Measurements from ENCODE around the gene KLK10.

DNA sequence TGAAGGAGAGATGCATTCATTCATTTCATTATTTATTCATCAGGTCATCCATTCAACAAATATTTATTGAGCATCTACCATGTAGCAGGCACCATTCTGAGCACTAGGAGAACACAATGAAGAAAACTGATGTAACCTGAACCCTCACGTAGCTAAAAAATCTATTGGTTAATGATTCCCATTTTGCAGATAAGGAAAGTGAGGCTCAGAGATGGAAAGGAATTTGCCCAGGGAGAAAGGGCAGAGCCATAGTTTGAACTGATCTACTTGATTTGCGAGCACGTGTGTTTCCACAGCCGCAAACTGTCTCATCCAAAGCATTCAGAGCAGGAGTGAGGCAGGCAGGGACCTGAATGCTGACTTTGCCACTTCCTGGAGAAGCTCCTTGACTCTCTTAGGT lies 20.8 kb downstream of the KLK10 start:
- no peak for TF ChIP-seq POLR2A (IDR thresholded peaks at IDR 0.05; ENCODE audit: borderline replicate concordance, extremely low read depth, insufficient read depth, insufficient read length)
- TF ChIP-seq, protein P1, sequence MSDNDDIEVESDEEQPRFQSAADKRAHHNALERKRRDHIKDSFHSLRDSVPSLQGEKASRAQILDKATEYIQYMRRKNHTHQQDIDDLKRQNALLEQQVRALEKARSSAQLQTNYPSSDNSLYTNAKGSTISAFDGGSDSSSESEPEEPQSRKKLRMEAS (IDR thresholded peaks at IDR 0.05) = no peak
- TF ChIP-seq, protein P2, sequence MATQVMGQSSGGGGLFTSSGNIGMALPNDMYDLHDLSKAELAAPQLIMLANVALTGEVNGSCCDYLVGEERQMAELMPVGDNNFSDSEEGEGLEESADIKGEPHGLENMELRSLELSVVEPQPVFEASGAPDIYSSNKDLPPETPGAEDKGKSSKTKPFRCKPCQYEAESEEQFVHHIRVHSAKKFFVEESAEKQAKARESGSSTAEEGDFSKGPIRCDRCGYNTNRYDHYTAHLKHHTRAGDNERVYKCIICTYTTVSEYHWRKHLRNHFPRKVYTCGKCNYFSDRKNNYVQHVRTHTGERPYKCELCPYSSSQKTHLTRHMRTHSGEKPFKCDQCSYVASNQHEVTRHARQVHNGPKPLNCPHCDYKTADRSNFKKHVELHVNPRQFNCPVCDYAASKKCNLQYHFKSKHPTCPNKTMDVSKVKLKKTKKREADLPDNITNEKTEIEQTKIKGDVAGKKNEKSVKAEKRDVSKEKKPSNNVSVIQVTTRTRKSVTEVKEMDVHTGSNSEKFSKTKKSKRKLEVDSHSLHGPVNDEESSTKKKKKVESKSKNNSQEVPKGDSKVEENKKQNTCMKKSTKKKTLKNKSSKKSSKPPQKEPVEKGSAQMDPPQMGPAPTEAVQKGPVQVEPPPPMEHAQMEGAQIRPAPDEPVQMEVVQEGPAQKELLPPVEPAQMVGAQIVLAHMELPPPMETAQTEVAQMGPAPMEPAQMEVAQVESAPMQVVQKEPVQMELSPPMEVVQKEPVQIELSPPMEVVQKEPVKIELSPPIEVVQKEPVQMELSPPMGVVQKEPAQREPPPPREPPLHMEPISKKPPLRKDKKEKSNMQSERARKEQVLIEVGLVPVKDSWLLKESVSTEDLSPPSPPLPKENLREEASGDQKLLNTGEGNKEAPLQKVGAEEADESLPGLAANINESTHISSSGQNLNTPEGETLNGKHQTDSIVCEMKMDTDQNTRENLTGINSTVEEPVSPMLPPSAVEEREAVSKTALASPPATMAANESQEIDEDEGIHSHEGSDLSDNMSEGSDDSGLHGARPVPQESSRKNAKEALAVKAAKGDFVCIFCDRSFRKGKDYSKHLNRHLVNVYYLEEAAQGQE (IDR thresholded peaks at IDR 0.05; ENCODE audit: low read depth) = no peak
- TF ChIP-seq ZNF274 (IDR thresholded peaks at IDR 0.05; ENCODE audit: low read depth, low read length) = no peak
- TF ChIP-seq, protein P3, sequence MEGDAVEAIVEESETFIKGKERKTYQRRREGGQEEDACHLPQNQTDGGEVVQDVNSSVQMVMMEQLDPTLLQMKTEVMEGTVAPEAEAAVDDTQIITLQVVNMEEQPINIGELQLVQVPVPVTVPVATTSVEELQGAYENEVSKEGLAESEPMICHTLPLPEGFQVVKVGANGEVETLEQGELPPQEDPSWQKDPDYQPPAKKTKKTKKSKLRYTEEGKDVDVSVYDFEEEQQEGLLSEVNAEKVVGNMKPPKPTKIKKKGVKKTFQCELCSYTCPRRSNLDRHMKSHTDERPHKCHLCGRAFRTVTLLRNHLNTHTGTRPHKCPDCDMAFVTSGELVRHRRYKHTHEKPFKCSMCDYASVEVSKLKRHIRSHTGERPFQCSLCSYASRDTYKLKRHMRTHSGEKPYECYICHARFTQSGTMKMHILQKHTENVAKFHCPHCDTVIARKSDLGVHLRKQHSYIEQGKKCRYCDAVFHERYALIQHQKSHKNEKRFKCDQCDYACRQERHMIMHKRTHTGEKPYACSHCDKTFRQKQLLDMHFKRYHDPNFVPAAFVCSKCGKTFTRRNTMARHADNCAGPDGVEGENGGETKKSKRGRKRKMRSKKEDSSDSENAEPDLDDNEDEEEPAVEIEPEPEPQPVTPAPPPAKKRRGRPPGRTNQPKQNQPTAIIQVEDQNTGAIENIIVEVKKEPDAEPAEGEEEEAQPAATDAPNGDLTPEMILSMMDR (IDR thresholded peaks at IDR 0.05 in 2 of 3, conservative IDR thresholded peaks at IDR 0.05 in 1 of 3; ENCODE audit: borderline replicate concordance in 1 of 3, insufficient read depth in 1 of 3, low read depth in 2 of 3, low read length in 2 of 3) = no peak
- no peak for TF ChIP-seq SP1 (IDR thresholded peaks at IDR 0.05; ENCODE audit: low read depth)
- TF ChIP-seq CEBPB (IDR thresholded peaks at IDR 0.05; ENCODE audit: low read depth) = no peak
- TF ChIP-seq EZH2phosphoT487 (IDR thresholded peaks at IDR 0.05; ENCODE audit: borderline replicate concordance) = no peak
- TF ChIP-seq FOSL1 (IDR thresholded peaks at IDR 0.05; ENCODE audit: low read depth) = no peak
- TF ChIP-seq EZH2 (IDR thresholded peaks at IDR 0.05) = no peak
- no peak for TF ChIP-seq TCF7L2 (IDR thresholded peaks at IDR 0.05; ENCODE audit: borderline replicate concordance, extremely low read depth, insufficient read depth, insufficient read length)
- no peak for TF ChIP-seq POLR2AphosphoS5 (IDR thresholded peaks at IDR 0.05; ENCODE audit: low read depth, low read length)
- no peak for TF ChIP-seq EGR1 (IDR thresholded peaks at IDR 0.05; ENCODE audit: low read depth)
- TF ChIP-seq, protein P4, sequence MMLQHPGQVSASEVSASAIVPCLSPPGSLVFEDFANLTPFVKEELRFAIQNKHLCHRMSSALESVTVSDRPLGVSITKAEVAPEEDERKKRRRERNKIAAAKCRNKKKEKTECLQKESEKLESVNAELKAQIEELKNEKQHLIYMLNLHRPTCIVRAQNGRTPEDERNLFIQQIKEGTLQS (IDR thresholded peaks at IDR 0.05) = no peak
